Measurements from ENCODE around the gene SIRT6.

GRCh38 chr19:4200940-4201542, 18.7 kb upstream of the SIRT6 start:
- TF ChIP-seq CTCF (IDR thresholded peaks at IDR 0.05; ENCODE audit: poor library complexity, severe bottlenecking): no peak
- TF ChIP-seq EZH2 (IDR thresholded peaks at IDR 0.05; ENCODE audit: borderline replicate concordance, insufficient read depth, low read length, poor library complexity, severe bottlenecking): no peak
